ENCODE measurements around the gene RPLP1.

RPLP1 gene

DNA sequence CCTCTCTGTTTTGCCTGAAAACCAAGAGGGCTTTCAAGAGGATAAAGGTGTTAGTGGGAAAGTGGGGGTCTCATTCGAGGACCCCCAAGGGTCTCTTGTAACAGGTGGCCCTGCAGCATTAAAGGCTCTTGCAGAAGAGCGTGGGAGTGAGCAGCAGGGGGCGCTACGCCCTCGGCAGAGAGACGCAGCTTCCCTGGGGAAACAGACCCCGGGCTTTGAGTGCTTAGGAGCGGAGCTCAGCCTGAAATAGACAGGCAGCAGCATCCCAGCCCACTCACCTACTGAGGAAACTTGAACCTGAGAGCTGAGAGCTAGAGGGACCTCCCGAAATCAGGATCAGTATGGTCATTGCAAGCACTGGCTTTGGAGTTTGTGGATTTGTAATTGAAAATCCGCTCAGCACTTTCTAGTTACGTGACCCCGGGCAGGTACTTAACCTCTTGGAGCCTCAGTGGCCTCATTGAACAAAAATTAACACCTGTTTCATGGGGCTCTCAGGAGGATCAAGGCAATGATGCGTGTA, 25.7 kb downstream of the RPLP1 start:
- DNase-seq (ENCODE audit: low spot score), result peak; percentile 40
- TF ChIP-seq, protein P1, sequence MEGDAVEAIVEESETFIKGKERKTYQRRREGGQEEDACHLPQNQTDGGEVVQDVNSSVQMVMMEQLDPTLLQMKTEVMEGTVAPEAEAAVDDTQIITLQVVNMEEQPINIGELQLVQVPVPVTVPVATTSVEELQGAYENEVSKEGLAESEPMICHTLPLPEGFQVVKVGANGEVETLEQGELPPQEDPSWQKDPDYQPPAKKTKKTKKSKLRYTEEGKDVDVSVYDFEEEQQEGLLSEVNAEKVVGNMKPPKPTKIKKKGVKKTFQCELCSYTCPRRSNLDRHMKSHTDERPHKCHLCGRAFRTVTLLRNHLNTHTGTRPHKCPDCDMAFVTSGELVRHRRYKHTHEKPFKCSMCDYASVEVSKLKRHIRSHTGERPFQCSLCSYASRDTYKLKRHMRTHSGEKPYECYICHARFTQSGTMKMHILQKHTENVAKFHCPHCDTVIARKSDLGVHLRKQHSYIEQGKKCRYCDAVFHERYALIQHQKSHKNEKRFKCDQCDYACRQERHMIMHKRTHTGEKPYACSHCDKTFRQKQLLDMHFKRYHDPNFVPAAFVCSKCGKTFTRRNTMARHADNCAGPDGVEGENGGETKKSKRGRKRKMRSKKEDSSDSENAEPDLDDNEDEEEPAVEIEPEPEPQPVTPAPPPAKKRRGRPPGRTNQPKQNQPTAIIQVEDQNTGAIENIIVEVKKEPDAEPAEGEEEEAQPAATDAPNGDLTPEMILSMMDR (conservative IDR thresholded peaks at IDR 0.05; ENCODE audit: low read depth), result peak; percentile 95
- ChIA-PET CTCF (interaction anchor here (0.6 to 1.3 kb wide), 8 partner anchors 9 to 1010 kb away, joined by 3 to 5 read pairs (median 3); no protein-coding TSS in a partner anchor), POLR2A (ENCODE audit: low non-redundant PET) (no interaction called here)
- H3K27ac ChIP-seq, result no peak overlapping the region

DNA sequence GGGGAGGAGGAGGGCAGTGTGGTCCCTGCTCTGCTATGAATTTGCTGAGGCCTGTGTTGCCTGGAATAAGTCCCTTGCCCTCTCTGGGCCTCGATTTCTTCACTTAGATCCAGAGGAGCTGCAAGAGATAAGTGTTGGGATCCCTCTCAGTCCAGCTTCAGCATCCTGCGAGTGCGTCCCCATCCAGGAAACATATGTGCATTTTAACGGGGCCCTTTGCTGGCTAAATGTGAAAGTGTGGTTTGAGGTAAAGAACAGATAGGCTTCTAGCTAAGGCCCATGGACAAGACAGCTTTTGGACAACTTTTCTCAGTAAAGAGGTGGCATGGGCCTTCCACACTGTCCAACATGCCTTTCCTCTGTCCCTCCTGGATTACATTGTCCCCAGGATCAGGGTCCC, 26.5 kb downstream of the RPLP1 start:
- POLR2A ChIA-PET (ENCODE audit: low non-redundant PET), result no interaction called here
- CTCF ChIA-PET, result interaction anchor here (0.6 to 0.7 kb wide), 2 partner anchors 244 to 637 kb away, joined by 3 read pairs; no protein-coding TSS in a partner anchor

DNA sequence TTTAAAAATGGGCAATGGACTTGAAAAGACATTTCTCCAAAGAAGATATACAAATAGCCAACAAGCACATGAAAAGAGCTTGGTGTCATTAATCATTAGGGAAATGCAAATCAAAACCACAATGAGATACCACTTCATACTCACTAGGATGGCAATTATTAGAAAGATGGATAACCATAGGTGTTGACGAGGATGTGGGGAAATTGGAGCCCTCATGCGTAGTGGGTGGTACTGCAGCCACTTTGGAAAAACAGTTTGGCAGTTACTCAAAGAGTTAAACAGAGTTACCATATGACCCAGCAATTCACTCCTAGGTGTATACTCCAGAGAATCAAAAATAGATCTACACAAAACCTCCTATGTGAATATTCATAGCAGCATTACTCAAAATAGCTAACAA, 27.4 kb downstream of the RPLP1 start:
- DNase-seq (ENCODE audit: low spot score), result no peak
- no peak overlapping the region for H3K27ac ChIP-seq
- CTCF ChIA-PET, result no interaction called here
- TF ChIP-seq, protein P1 (conservative IDR thresholded peaks at IDR 0.05; ENCODE audit: low read depth), result no peak
- POLR2A ChIA-PET (ENCODE audit: low non-redundant PET), result no interaction called here

More for the DNA sequence above, 26.5 kb downstream of the RPLP1 start:
- H3K27ac ChIP-seq, result no peak overlapping the region
- DNase-seq (ENCODE audit: low spot score), result no peak
- TF ChIP-seq, protein P1 (conservative IDR thresholded peaks at IDR 0.05; ENCODE audit: low read depth), result no peak

DNA sequence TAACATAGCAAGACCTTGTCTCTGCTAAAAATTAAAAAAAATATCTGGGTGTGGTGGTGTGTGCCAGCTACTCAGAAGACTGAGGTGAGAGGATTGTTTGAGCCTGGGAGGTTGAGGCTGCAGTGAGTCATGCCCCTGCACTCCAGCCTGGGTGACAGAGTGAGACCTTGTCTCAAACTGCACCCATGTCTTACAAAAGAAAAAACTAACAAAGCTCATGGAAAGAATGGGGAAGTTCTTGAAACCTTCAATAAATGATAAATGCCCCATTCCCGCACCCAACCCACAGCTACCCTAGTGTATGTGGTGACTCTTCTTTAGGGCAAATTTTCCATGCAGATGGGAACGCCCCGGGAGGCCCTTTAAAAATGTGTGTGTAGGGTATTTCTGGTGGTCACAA, 28.3 kb downstream of the RPLP1 start:
- ChIA-PET POLR2A (ENCODE audit: low non-redundant PET) (interaction anchor here (0.5 kb wide), 1 partner anchor 30 kb away, joined by 14 read pairs; no protein-coding TSS in a partner anchor), CTCF (no interaction called here)
- no peak overlapping the region for H3K27ac ChIP-seq

DNA sequence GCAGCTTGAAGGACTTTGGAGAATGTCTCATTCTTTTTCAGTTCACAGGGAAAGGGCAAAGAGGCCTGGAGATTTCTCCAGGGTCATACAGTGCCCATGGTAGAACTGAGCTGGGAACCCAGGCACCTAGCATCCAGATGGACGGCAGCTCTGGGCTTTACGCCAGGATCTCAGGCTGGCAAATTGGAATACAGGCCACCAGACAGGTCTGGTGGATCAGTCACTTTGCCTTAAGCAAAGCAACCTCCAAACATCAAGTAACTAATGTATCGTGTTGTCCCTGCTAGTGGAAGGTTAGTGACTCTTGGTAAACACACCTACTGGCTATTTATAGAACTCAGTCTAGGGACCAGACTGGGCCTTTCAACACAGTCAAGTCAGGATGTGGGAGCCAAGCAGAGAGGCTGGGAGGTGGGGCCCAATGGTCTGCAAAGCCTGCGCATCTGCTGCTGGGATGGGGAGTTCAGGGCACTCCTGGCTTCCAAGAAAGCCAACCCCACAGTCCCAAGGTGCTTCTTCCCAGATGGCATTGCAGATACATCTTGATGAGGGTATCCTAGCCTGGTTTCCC, 30.2 kb downstream of the RPLP1 start:
- POLR2A ChIA-PET (ENCODE audit: low non-redundant PET), result interaction anchor here (0.6 to 0.7 kb wide), 2 partner anchors 24 to 897 kb away, joined by 3 read pairs; no protein-coding TSS in a partner anchor
- no peak for DNase-seq (ENCODE audit: low spot score)
- CTCF ChIA-PET, result interaction anchor here (0.9 kb wide), 1 partner anchor 465 kb away, joined by 3 read pairs; no protein-coding TSS in a partner anchor
- no peak overlapping the region for H3K27ac ChIP-seq
- TF ChIP-seq, protein P1 (conservative IDR thresholded peaks at IDR 0.05; ENCODE audit: low read depth), result no peak

More for the DNA sequence above, 28.3 kb downstream of the RPLP1 start:
- TF ChIP-seq, protein P1 (conservative IDR thresholded peaks at IDR 0.05; ENCODE audit: low read depth), result no peak
- no peak for DNase-seq (ENCODE audit: low spot score)

DNA sequence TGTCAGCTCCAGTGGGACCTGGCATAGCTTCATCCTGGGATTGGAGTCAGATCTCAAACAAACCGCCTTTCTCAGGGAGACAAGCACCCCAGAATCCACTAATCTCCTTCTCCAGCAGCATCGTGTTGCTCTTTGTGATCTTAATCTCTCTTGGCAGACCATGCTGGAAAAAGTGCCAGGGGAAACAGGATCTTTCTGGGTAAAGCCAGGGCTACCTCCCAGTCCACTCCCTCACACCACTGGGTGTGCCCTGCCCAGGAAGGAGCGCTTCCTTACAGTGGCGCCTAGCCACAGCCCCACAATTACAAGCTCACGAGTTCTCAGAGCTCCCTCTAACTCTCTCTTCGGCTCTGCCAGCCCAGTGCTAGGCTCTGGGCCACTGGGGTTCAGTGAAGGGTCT, 32.2 kb downstream of the RPLP1 start:
- peak; percentile 41 for DNase-seq (ENCODE audit: low spot score)
- POLR2A ChIA-PET (ENCODE audit: low non-redundant PET), result no interaction called here
- H3K27ac ChIP-seq, result peak overlapping the region; percentile 66
- CTCF ChIA-PET, result interaction anchor here (0.5 kb wide), 1 partner anchor 593 kb away, joined by 3 read pairs; no protein-coding TSS in a partner anchor
- TF ChIP-seq, protein P1 (conservative IDR thresholded peaks at IDR 0.05; ENCODE audit: low read depth), result no peak

Data from RWPE1 (cell line).